K562 (cell line): ENCODE results near the gene NACC1. TPM values are rescaled to one million over a fixed set of nuclear protein-coding genes. Genes with fewer than 3 reads are reported as not detected.
A peak's percentile ranks its signal among the peaks of the same experiment; 100 is the strongest.

Experiments
- BCLAF1 ChIP-seq, 2 experiments: fragments of 450-650 bp in 1 of 2; IDR thresholded peaks; 2 replicates each; pipeline ENCODE4 v1.6.1; 2011 to 2017; ENCODE audit warnings: low read depth in 2 of 2, antibody characterized with exemption in 1 of 2, borderline replicate concordance in 1 of 2, low read length in 1 of 2, mild to moderate bottlenecking in 1 of 2, mixed read lengths in 1 of 2; ENCODE audit not compliant: control insufficient read depth in 1 of 2
- CBX3 ChIP-seq, 2 experiments: IDR thresholded peaks; 1 replicate in 1 of 2; 2 replicates in 1 of 2; pipeline ENCODE4 v1.6.1; 2012; ENCODE audit warnings: inconsistent platforms in 2 of 2, low read length in 2 of 2, borderline replicate concordance in 1 of 2, control low read depth in 1 of 2
- CTCF ChIP-seq, 3 experiments: IDR thresholded peaks in 2 of 3; conservative IDR thresholded peaks in 1 of 3; 2 replicates each; pipeline ENCODE4 v1.5.1; 2011 to 2012; ENCODE audit warnings: low read length in 3 of 3, mild to moderate bottlenecking in 3 of 3, control low read depth in 2 of 3, improper control_type of control experiment in 1 of 3, inconsistent platforms in 1 of 3, low read depth in 1 of 3, mixed read lengths in 1 of 3, moderate library complexity in 1 of 3; ENCODE audit not compliant: insufficient read depth in 2 of 3
- FOSL1 ChIP-seq: fragments of 200-800 bp; sonication (Bioruptor generic); conservative IDR thresholded peaks from 2 replicates; pipeline ENCODE4 v1.6.1; 2016; ENCODE audit warnings: missing genetic modification characterization, missing compliant biosample characterization
- GABPA ChIP-seq: fragments of 200-800 bp; sonication (Bioruptor generic); conservative IDR thresholded peaks from 2 replicates; pipeline ENCODE4 v1.6.1; 2016; ENCODE audit warnings: low read depth, missing genetic modification characterization, missing compliant biosample characterization
- HCFC1 ChIP-seq: IDR thresholded peaks from 2 replicates; pipeline ENCODE4 v1.6.1; 2012; ENCODE audit warnings: low read depth, low read length, improper control_type of control experiment
- HNRNPK ChIP-seq: fragments of 200-400 bp; formaldehyde crosslinking; IDR thresholded peaks from one replicate; pipeline ENCODE4 v1.6.1; 2018; ENCODE audit warnings: mild to moderate bottlenecking, low read depth, low read length; ENCODE audit not compliant: poor library complexity, severe bottlenecking
- JUNB ChIP-seq: fragments of 450-650 bp; formaldehyde crosslinking; conservative IDR thresholded peaks from 2 replicates; pipeline ENCODE4 v1.4.0; 2020; ENCODE audit warnings: mild to moderate bottlenecking
- KLF13 ChIP-seq: fragments of 450-650 bp; IDR thresholded peaks from 2 replicates; pipeline ENCODE4 v1.6.1; 2016; ENCODE audit warnings: missing genetic modification characterization, low read depth, mild to moderate bottlenecking, missing compliant biosample characterization, moderate library complexity, borderline replicate concordance
- MYC ChIP-seq, 2 experiments: fragments of 250-450 bp in 1 of 2; sonication (Bioruptor Pico) in 1 of 2; IDR thresholded peaks; 2 replicates each; pipeline versions ENCODE4 v1.5.1 to v1.6.1; 2012 to 2021; ENCODE audit warnings: low read depth in 2 of 2, borderline replicate concordance in 1 of 2, improper control_type of control experiment in 1 of 2, low read length in 1 of 2, mild to moderate bottlenecking in 1 of 2, moderate library complexity in 1 of 2
- NELFE ChIP-seq: IDR thresholded peaks from 2 replicates; pipeline ENCODE4 v1.6.1; 2011; ENCODE audit warnings: mild to moderate bottlenecking; ENCODE audit not compliant: insufficient read depth, insufficient read length
- NR1H2 ChIP-seq: sonication (generic); formaldehyde crosslinking; IDR thresholded peaks from 2 replicates; pipeline ENCODE4 v1.4.0; 2020; ENCODE audit warnings: mild to moderate bottlenecking, missing genetic modification reagents
- PHB2 ChIP-seq: fragments of 450-650 bp; IDR thresholded peaks from 2 replicates; pipeline ENCODE4 v1.6.1; 2017; ENCODE audit warnings: low read depth
- RBBP5 ChIP-seq: fragments of 200-600 bp; sonication (generic); IDR thresholded peaks from 2 replicates; pipeline ENCODE4 v1.6.1; 2012; ENCODE audit warnings: borderline replicate concordance, mild to moderate bottlenecking, low read length, control low read depth, inconsistent platforms; ENCODE audit not compliant: insufficient read depth, poor library complexity, severe bottlenecking
- SIX5 ChIP-seq, 2 experiments: IDR thresholded peaks; 2 replicates each; pipeline ENCODE4 v1.6.1; 2011; ENCODE audit warnings: low read length in 2 of 2, borderline replicate concordance in 1 of 2, low read depth in 1 of 2, mild to moderate bottlenecking in 1 of 2, moderate library complexity in 1 of 2; ENCODE audit not compliant: insufficient read depth in 1 of 2
- TAF7 ChIP-seq: fragments of 450-650 bp; IDR thresholded peaks from 2 replicates; pipeline ENCODE4 v1.6.1; 2016; ENCODE audit warnings: missing genetic modification characterization, missing compliant biosample characterization
- TGIF2 ChIP-seq: sonication (generic); formaldehyde crosslinking; IDR thresholded peaks from 2 replicates; pipeline ENCODE4 v1.8.1; 2022; ENCODE audit warnings: mild to moderate bottlenecking, missing genetic modification reagents, moderate library complexity
- ZNF511 ChIP-seq: sonication (generic); formaldehyde crosslinking; IDR thresholded peaks from 2 replicates; pipeline ENCODE4 v1.8.0; 2022; ENCODE audit warnings: mild to moderate bottlenecking, missing genetic modification reagents
- ZNF57 ChIP-seq: fragments of 450-650 bp; formaldehyde crosslinking; IDR thresholded peaks from 2 replicates; pipeline ENCODE4 v1.4.0; 2020; ENCODE audit warnings: mild to moderate bottlenecking, moderate library complexity
- ZNF583 ChIP-seq: fragments of 250-450 bp; sonication (Bioruptor Pico); IDR thresholded peaks from 2 replicates; pipeline ENCODE4 v1.4.0; 2020
- polyA plus RNA-seq, 8 experiments: library from polyadenylated mRNA; depleted of rRNA in 4 of 8; stranded (reverse) in 5 of 8; unstranded in 3 of 8; fragments of >200 nt; fragmentation: Nextera tagmentation in 2 of 8; fragmentation: Illumina TruSeq in 1 of 8; extraction: Ambion mirVana in 2 of 8; extraction: Trizol in 1 of 8; gene quantifications; 2 replicates each; pipeline versions ENCODE4 v1.2.1 to v1.2.3, GENCODE V29; 2011 to 2014; ENCODE audit warnings: inconsistent platforms in 1 of 8, missing spikeins in 1 of 8
- total RNA-seq, 7 experiments: library from RNA; depleted of rRNA in 6 of 7; stranded (reverse); fragments of >200 nt in 6 of 7; fragmentation: Illumina TruSeq in 2 of 7; extraction: Trizol in 2 of 7; gene quantifications; 2 replicates each; pipeline versions ENCODE4 v1.2.1 to v1.2.3, GENCODE V29; 2011 to 2021; ENCODE audit warnings: low replicate concordance in 1 of 7

The NACC1 gene
- total and polyA plus RNA-seq, 9 of the 15 experiments (the other 6 are each of a cell fraction or from before 2014, with no cell fraction given), result 0.04 to 96.6 (median 25.8) TPM

GRCh38 chr19:13153569-13154240 lies 35.6 kb downstream of the NACC1 start (continued):
- TF ChIP-seq BCLAF1 (IDR thresholded peaks at IDR 0.05; ENCODE audit: borderline replicate concordance in 1 of 2, control insufficient read depth in 1 of 2, low read depth in 2 of 2, low read length in 1 of 2) (0 out of 4 replicates have a peak, but pooled peaks of 1 of the 2 experiments have one; percentile 26), SIX5 (IDR thresholded peaks at IDR 0.05; ENCODE audit: borderline replicate concordance in 1 of 2, insufficient read depth in 1 of 2, low read depth in 1 of 2, low read length in 2 of 2) (no peak), FOSL1 (tag) (peak; percentile 10; the same call in 1 of the 2 replicates), ZNF57 (CRISPR knock-in tag) (no peak), PHB2 (no peak), CTCF (IDR thresholded peaks at IDR 0.05 in 2 of 3, conservative IDR thresholded peaks at IDR 0.05 in 1 of 3; ENCODE audit: insufficient read depth in 2 of 3, low read depth in 1 of 3, low read length in 3 of 3) (peak in 1 of 3 experiments; percentile 33; a peak in 3 of 6 replicates), MYC (IDR thresholded peaks at IDR 0.05; ENCODE audit: low read depth, low read length) (peak; percentile 19; the same call in 1 of the 2 replicates), MYC (CRISPR knock-in tag; IDR thresholded peaks at IDR 0.05; ENCODE audit: borderline replicate concordance, low read depth) (no peak; the same call in 1 of the 2 replicates), KLF13 (tag) (no peak), RBBP5 (peak; percentile 75), HNRNPK (peak; percentile 53), TAF7 (tag) (no peak), GABPA (no peak), ZNF511 (CRISPR knock-in tag) (peak; percentile 83; the same call in 1 of the 2 replicates), NELFE (no peak), TGIF2 (CRISPR knock-in tag) (peak; percentile 50), ZNF583 (CRISPR knock-in tag) (no peak), NR1H2 (peak; percentile 32; the same call in 1 of the 2 replicates), CBX3 (IDR thresholded peaks at IDR 0.05; ENCODE audit: borderline replicate concordance in 1 of 2, low read length in 2 of 2) (no peak), JUNB (no peak), HCFC1 (0 out of 2 replicates have a peak, but pooled peaks have one; percentile 29)
